K562 (cell line): ENCODE data around the gene PSMC4. TPM values are rescaled to one million over a fixed set of nuclear protein-coding genes. Genes with fewer than 3 reads are reported as not detected.

Experiments
- ATAC-seq: fragments of 200-7000 bp; cut with Tn5 transposase; 3 replicates; pipeline ENCODE4 v1.9.1; 2020; ENCODE audit warnings: moderate library complexity
- BruUV-seq: library from RNA; stranded (reverse); fragments of 400-500 nt; replicated peaks from 2 replicates; lab custom pipeline; 2021; lab: Mats Ljungman, UMichigan
- CTCF ChIA-PET: fragments of 300-600 bp; formaldehyde crosslinking; extraction: SDS; loops from one replicate; lab custom pipeline; 2021; ENCODE audit warnings: low intra/inter-chr PET ratio; lab: Yijun Ruan, JAX
- POLR2A ChIA-PET: fragments of 300-600, 350-650 bp; sonication (Branson Sonifier 250); formaldehyde crosslinking; extraction: SDS; loops from one replicate; lab custom pipeline; 2021; ENCODE audit warnings: antibody characterized with exemption, inconsistent platforms; lab: Yijun Ruan, JAX
- DNase-seq, 4 experiments: peaks; one replicate each; pipeline versions ENCODE4 v3.0.0 to v3.0.0-alpha.2; 2011 to 2018; ENCODE audit warnings: low spot score in 3 of 4, mixed read lengths in 3 of 4; ENCODE audit errors: extremely low read depth in 1 of 4
- FAIRE-seq: peaks from 2 replicates; lab custom pipeline; 2011; peaks lifted over from hg19 to GRCh38; lab: Jason Lieb, UNC
- H2AFZ ChIP-seq: 2 replicates; pipeline ENCODE4 v1.6.0; 2011; ENCODE audit warnings: low read depth, low read length, control low read depth, inconsistent platforms
- H3K27ac ChIP-seq: fragments of 200-600 bp; 3 replicates; pipeline ENCODE4 v1.8.0; 2011; ENCODE audit warnings: low read depth, mild to moderate bottlenecking, control low read depth, inconsistent platforms, low read length, moderate library complexity, mixed read lengths; ENCODE audit errors: extremely low read depth
- H3K27me3 ChIP-seq, 2 experiments: fragments of 300-600 bp in 1 of 2; 2 replicates in 1 of 2; 3 replicates in 1 of 2; pipeline versions ENCODE4 v1.6.0 to v1.8.0; 2011; ENCODE audit warnings: inconsistent platforms in 2 of 2, low read length in 2 of 2, mild to moderate bottlenecking in 1 of 2, mixed read lengths in 1 of 2, moderate library complexity in 1 of 2; ENCODE audit not compliant: control insufficient read depth in 2 of 2, insufficient read depth in 2 of 2
- H3K36me3 ChIP-seq: fragments of 300-600 bp; 3 replicates; pipeline ENCODE4 v1.8.0; 2011; ENCODE audit warnings: mild to moderate bottlenecking, low read length, inconsistent platforms; ENCODE audit not compliant: control insufficient read depth, insufficient read depth
- H3K4me1 ChIP-seq, 2 experiments: fragments of 200-600 bp in 1 of 2; replicated peaks in 1 of 2; 2 replicates in 1 of 2; 3 replicates in 1 of 2; pipeline versions ENCODE4 v1.5.1 to v1.8.0; 2011; ENCODE audit warnings: inconsistent platforms in 2 of 2, low read length in 2 of 2, mild to moderate bottlenecking in 1 of 2, mixed read lengths in 1 of 2, moderate library complexity in 1 of 2; ENCODE audit not compliant: control insufficient read depth in 2 of 2, insufficient read depth in 2 of 2
- H3K4me2 ChIP-seq: 2 replicates; pipeline ENCODE4 v1.6.1; 2011; ENCODE audit warnings: low read length, control low read depth, inconsistent platforms, mixed read lengths; ENCODE audit not compliant: insufficient read depth
- H3K4me3 ChIP-seq: fragments of 200-600 bp; sonication (generic), shearing (Covaris generic); 2 replicates; pipeline ENCODE4 v1.5.1; 2016; ENCODE audit warnings: control low read depth, inconsistent platforms
- H3K79me2 ChIP-seq: fragments of 200-600 bp; 3 replicates; pipeline ENCODE4 v1.8.0; 2011; ENCODE audit warnings: low read length, inconsistent platforms; ENCODE audit not compliant: control insufficient read depth, insufficient read depth
- H3K9ac ChIP-seq, 2 experiments: 2 replicates each; pipeline versions ENCODE4 v1.6.0 to v1.6.1; 2011; ENCODE audit warnings: low read depth in 2 of 2, low read length in 2 of 2, control low read depth in 1 of 2, inconsistent platforms in 1 of 2, mild to moderate bottlenecking in 1 of 2, mixed read lengths in 1 of 2; ENCODE audit not compliant: insufficient read depth in 1 of 2
- H3K9me1 ChIP-seq: one replicate; pipeline ENCODE4 v1.6.0; 2011; ENCODE audit warnings: inconsistent platforms, mild to moderate bottlenecking, low read length, moderate library complexity; ENCODE audit not compliant: control insufficient read depth, insufficient read depth
- H3K9me3 ChIP-seq: replicated peaks from 2 replicates; pipeline ENCODE4 v1.5.1; 2011; ENCODE audit warnings: low read depth, low read length, inconsistent platforms; ENCODE audit not compliant: control insufficient read depth, insufficient read depth
- H4K20me1 ChIP-seq: replicated peaks from 2 replicates; pipeline ENCODE4 v1.6.1; 2011; ENCODE audit warnings: low read length, inconsistent platforms, mixed read lengths; ENCODE audit not compliant: control insufficient read depth, insufficient read depth
- EGR1 ChIP-seq: fragments of 450-650 bp; conservative IDR thresholded peaks from 2 replicates; pipeline ENCODE4 v1.6.1; 2017; ENCODE audit warnings: mild to moderate bottlenecking
- ELF2 ChIP-seq: fragments of 250-450 bp; sonication (Bioruptor Pico); IDR thresholded peaks from 2 replicates; pipeline ENCODE4 v1.5.0; 2021; ENCODE audit warnings: mild to moderate bottlenecking
- FOXA3 ChIP-seq, 2 experiments: fragments of 450-650 bp in 1 of 2; sonication (generic) in 1 of 2; formaldehyde crosslinking; IDR thresholded peaks in 1 of 2; conservative IDR thresholded peaks in 1 of 2; 2 replicates each; pipeline versions ENCODE4 v1.4.0 to v1.8.0; 2020 to 2022; ENCODE audit warnings: mild to moderate bottlenecking in 2 of 2, missing genetic modification reagents in 1 of 2
- GATAD2B ChIP-seq: fragments of 450-650 bp; IDR thresholded peaks from 2 replicates; pipeline ENCODE4 v1.6.1; 2017; ENCODE audit warnings: mild to moderate bottlenecking, borderline replicate concordance
- GMEB1 ChIP-seq: fragments of 250-450 bp; sonication (Bioruptor Pico); IDR thresholded peaks from 2 replicates; pipeline ENCODE4 v1.4.0; 2020; ENCODE audit warnings: mild to moderate bottlenecking
- HNRNPLL ChIP-seq: fragments of 200-400 bp; formaldehyde crosslinking; IDR thresholded peaks from 2 replicates; pipeline ENCODE4 v1.6.1; 2017; ENCODE audit warnings: low read length, low read depth, mild to moderate bottlenecking; ENCODE audit not compliant: poor library complexity, severe bottlenecking
- NCOR1 ChIP-seq: fragments of 450-650 bp; IDR thresholded peaks from 2 replicates; pipeline ENCODE4 v1.6.1; 2016; ENCODE audit warnings: mild to moderate bottlenecking, moderate library complexity
- POLR2AphosphoS2 ChIP-seq: IDR thresholded peaks from 2 replicates; pipeline ENCODE4 v1.6.1; 2012; ENCODE audit warnings: low read length, improper control_type of control experiment
- RBBP5 ChIP-seq: fragments of 200-600 bp; sonication (generic); IDR thresholded peaks from 2 replicates; pipeline ENCODE4 v1.6.1; 2012; ENCODE audit warnings: borderline replicate concordance, mild to moderate bottlenecking, low read length, control low read depth, inconsistent platforms; ENCODE audit not compliant: insufficient read depth, poor library complexity, severe bottlenecking
- RBM34 ChIP-seq: fragments of 200-400 bp; formaldehyde crosslinking; IDR thresholded peaks from 2 replicates; pipeline ENCODE4 v1.6.1; 2018; ENCODE audit warnings: low read length, borderline replicate concordance; ENCODE audit not compliant: insufficient read depth
- SNIP1 ChIP-seq: fragments of 450-650 bp; IDR thresholded peaks from 2 replicates; pipeline ENCODE4 v1.7.1; 2017; ENCODE audit warnings: low read depth, mild to moderate bottlenecking
- SREBF1 ChIP-seq: fragments of 150-350 bp; IDR thresholded peaks from 2 replicates; pipeline ENCODE4 v1.6.1; 2014; ENCODE audit warnings: antibody characterized with exemption, low read depth, low read length, borderline replicate concordance
- TAF15 ChIP-seq: fragments of 200-400 bp; formaldehyde crosslinking; IDR thresholded peaks from 2 replicates; pipeline ENCODE4 v1.6.1; 2017; ENCODE audit warnings: mild to moderate bottlenecking, low read depth, low read length, moderate library complexity
- WGBS: fragments of 100-300 bp; shearing (Covaris generic); methylation state at CpG from one replicate; pipeline ENCODE4 v1.1.6; 2016; ENCODE audit warnings: low coverage, mixed read lengths; ENCODE audit not compliant: insufficient coverage; ENCODE audit errors: missing lambda C conversion rate; 5-methylcytosine and 5-hydroxymethylcytosine counted together
- in situ Hi-C: fragments of 300-500 bp; cut with MboI; formaldehyde crosslinking; loops from 4 replicates; pipeline ENCODE4 v1.15.0; 2018; ENCODE audit warnings: inconsistent platforms, mixed read lengths
- intact Hi-C: fragments of 100-400 bp; cut with micrococcal nuclease; formaldehyde crosslinking; loops from 2 replicates; pipeline ENCODE4 v1.14.2; 2022
- polyA plus RNA-seq, 8 experiments: library from polyadenylated mRNA; depleted of rRNA in 4 of 8; stranded (reverse) in 5 of 8; unstranded in 3 of 8; fragments of >200 nt; fragmentation: Nextera tagmentation in 2 of 8; fragmentation: Illumina TruSeq in 1 of 8; extraction: Ambion mirVana in 2 of 8; extraction: Trizol in 1 of 8; gene quantifications; 2 replicates each; pipeline versions ENCODE4 v1.2.1 to v1.2.3, GENCODE V29; 2011 to 2014; ENCODE audit warnings: inconsistent platforms in 1 of 8, missing spikeins in 1 of 8
- total RNA-seq, 7 experiments: library from RNA; depleted of rRNA in 6 of 7; stranded (reverse); fragments of >200 nt in 6 of 7; fragmentation: Illumina TruSeq in 2 of 7; extraction: Trizol in 2 of 7; gene quantifications; 2 replicates each; pipeline versions ENCODE4 v1.2.1 to v1.2.3, GENCODE V29; 2011 to 2021; ENCODE audit warnings: low replicate concordance in 1 of 7

PSMC4 gene
- total and polyA plus RNA-seq, 9 of the 15 experiments (the other 6 are each of a cell fraction or from before 2014, with no cell fraction given), result 45.9 to 475 (median 142) TPM

GRCh38 chr19:39934584-39935363, 36.2 kb upstream of the PSMC4 start, which contains the start of gene FCGBP:
FCGBP (minus strand) TSS chr19:39934634.
- H3K4me3 ChIP-seq, result no peak within 1 kb of the TSS
- FAIRE-seq (no peak), ATAC-seq (no peak)
- no peaks in the 10 kb centered on the region for H3K9me3 ChIP-seq
- H2AFZ ChIP-seq, result no peak within 1 kb of the TSS
- CTCF ChIA-PET, result no interaction called here
- no peak within 1 kb of the TSS for H3K9ac ChIP-seq
- no peaks in the 10 kb centered on the region for H3K9me1 ChIP-seq
- BruUV-seq, result no TSS peak
- no peak within 1 kb of the TSS for H3K4me2 ChIP-seq
- peaks cover 0 to 5% of the 10 kb centered on the region in 2 experiments; a peak in 2 of 5 replicates for H3K4me1 ChIP-seq
- WGBS, result 0% methylated on average over 4 of the region's 5 CpGs
- intact Hi-C loops, result no loop called here
- no peaks in the 10 kb centered on the region for H3K36me3 ChIP-seq
- TF ChIP-seq ELF2 (CRISPR knock-in tag) (no peak), GATAD2B (no peak), SREBF1 (no peak), GMEB1 (no peak), RBM34 (no peak), EGR1 (no peak), RBBP5 (no peak), HNRNPLL (no peak), POLR2AphosphoS2 (no peak), FOXA3 (CRISPR knock-in tag; conservative IDR thresholded peaks at IDR 0.05 in 1 of 2, IDR thresholded peaks at IDR 0.05 in 1 of 2) (no peak), TAF15 (no peak), SNIP1 (no peak), NCOR1 (no peak)
- TF ChIP-seq, all 486 proteins: peak for 0
- in situ Hi-C loops, result no loop called here
- H3K27ac ChIP-seq, result no peak within 1 kb of the TSS
- POLR2A ChIA-PET, result interaction anchor here (1.0 to 2.1 kb wide), 2 partner anchors 21 to 36 kb away, joined by 3 to 5 read pairs; partner anchors contain the start of gene PSMC4
- H3K79me2 ChIP-seq, result no peaks in the 10 kb centered on the region
- no peaks in the 10 kb centered on the region for H4K20me1 ChIP-seq
- H3K27me3 ChIP-seq, result peaks cover 0 to 13% of the 10 kb centered on the region in 2 experiments; a peak in 2 of 5 replicates
- DNase-seq, result no peak
